GM19043 (cell line): ENCODE results near the gene HMBS.
"Not testable (repeated sequence)": the region's sequence is repeated elsewhere in the genome, so short reads cannot be mapped to it uniquely, and the experiment has no call there.

Source experiments
- ATAC-seq: cut with Tn5 transposase; IDR thresholded peaks from one replicate; pipeline ENCODE4 v1.9.1; 2021; ENCODE audit warnings: low read depth; ENCODE audit not compliant: unreplicated experiment

The HMBS gene

DNA sequence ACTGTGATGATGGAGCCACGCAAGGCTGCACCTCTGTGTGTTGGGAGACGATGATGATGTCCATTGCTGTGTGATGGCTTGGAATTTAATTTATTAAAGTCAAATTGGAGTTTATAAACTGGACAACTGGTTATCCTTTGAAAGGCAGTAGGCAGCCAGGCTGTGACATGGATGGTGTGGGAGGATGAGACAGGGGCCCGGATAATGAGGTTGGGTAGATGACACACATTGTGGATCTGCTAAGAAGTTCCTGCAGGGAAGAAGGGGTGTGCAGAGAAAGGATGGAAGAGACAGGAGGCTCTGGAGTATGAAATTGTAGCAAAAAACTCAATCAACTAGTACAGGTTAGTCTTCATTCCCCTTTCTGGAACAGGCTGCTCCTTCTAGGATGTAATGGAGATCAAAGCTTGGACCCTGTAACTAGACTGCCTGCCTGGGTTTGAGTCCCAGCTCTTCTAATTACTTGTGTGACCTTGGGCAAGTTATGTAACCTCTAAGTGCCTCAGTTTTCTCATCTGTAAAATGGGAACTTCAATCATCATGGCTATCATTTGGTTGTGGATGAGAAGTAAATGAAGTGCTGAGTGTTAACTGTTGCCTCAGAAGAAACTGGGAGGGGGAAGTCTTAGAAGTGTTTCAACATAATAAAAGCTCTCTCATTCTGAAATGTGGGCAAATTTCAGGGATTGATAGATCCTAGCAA is 32.5 kb downstream of the HMBS start:
- ATAC-seq = no peak

DNA sequence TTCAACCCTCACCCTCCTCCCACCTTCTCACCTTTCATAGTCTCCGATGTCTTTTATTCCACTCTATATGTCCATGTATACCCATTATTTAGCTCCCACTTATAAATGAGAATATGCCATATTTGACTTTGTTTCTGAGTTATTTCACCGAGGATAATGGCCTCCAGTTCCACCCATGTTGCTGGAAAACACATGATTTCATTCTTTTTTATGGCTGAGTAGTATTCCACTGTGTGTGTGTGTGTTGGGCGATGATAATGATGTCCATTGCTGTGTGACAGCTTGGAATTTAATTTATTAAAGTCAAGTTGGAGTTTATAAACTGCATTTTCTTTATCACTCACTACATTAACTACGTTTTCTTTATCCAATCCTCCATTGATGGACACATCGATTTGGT is 33.5 kb downstream of the HMBS start:
- no peak for ATAC-seq

- ATAC-seq = no peak
Measured at GRCh38 chr11:119118946-119119345, 34.3 kb downstream of the HMBS start.

GRCh38 chr11:119120639-119121007 is 35.9 kb downstream of the HMBS start:
- ATAC-seq = no peak

- ATAC-seq = peak; percentile 96
Measured at GRCh38 chr11:119121008-119121810, 36.5 kb downstream of the HMBS start, which contains the start of gene HINFP. Gene HINFP, plus strand, starts transcription at chr11:119121580. Its CDS starts 5,365 bp downstream, at chr11:119126945.

DNA sequence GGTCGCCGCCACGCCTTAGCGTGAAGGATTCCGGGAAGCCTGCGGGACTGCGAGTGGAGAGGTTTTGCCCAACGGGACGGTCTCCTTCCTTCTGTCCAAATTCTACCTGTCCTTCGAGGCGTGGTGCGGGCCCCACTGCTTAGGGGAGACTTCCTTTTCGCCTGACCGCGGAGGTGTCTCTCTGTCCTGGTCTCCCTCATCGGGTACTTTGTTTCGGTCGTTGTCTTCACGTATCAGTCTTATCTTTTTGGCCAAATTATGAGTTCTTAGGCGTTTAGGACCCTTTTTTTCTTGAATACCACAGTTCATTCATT is 37.1 kb downstream of the HMBS start:
- ATAC-seq = no peak

- ATAC-seq = no peak
Measured at GRCh38 chr11:119125821-119126220, 41.1 kb downstream of the HMBS start.

GRCh38 chr11:119126675-119127268 is 42.1 kb downstream of the HMBS start:
- ATAC-seq = no peak

- no peak for ATAC-seq
Measured at GRCh38 chr11:119130662-119131061, 46.0 kb downstream of the HMBS start.

- no peak for ATAC-seq
Measured at GRCh38 chr11:119134389-119134978, 49.8 kb downstream of the HMBS start.

DNA sequence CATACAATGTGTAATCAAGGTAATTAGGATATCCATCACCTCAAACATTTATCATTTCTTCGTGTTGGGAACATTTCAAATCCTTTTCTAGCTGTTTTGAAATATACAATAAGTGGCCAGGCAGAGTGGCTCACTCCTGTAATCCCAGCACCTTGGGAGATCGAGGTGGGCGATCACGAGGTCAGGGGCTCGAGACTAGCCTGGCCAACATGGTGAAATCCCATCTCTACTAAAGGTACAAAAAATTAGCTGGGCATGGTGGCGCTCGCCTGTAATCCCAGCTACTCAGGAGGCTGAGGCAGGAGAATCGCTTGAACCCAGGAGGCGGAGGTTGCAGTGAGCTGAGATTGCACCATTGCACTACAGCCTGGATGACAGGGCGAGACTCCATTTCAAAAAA is 54.6 kb downstream of the HMBS start:
- ATAC-seq = not testable (repeated sequence)
